K562 (cell line): ENCODE measurements around the gene GUF1. TPM values are rescaled to one million over a fixed set of nuclear protein-coding genes. Genes with fewer than 3 reads are reported as not detected.
A peak's percentile ranks its signal among the peaks of the same experiment; 100 is the strongest.

Experiments
- BRCA1 ChIP-seq, 2 experiments: fragments of 450-650 bp in 1 of 2; sonication (generic) in 1 of 2; formaldehyde crosslinking in 1 of 2; IDR thresholded peaks; 2 replicates each; pipeline versions ENCODE4 v1.5.0 to v1.6.1; 2017 to 2020; ENCODE audit warnings: mild to moderate bottlenecking in 1 of 2, missing genetic modification reagents in 1 of 2
- CBFA2T2 ChIP-seq: fragments of 450-650 bp; conservative IDR thresholded peaks from 2 replicates; pipeline ENCODE4 v1.6.1; 2017; ENCODE audit warnings: mild to moderate bottlenecking
- CBX8 ChIP-seq: fragments of 200-600 bp; sonication (generic); IDR thresholded peaks from 2 replicates; pipeline ENCODE4 v1.6.1; 2012; ENCODE audit warnings: borderline replicate concordance, mixed run types, low read depth, mild to moderate bottlenecking, moderate library complexity, mixed read lengths, low read length, control low read depth, inconsistent platforms; ENCODE audit not compliant: poor library complexity, severe bottlenecking; ENCODE audit errors: extremely low read depth
- CCNT2 ChIP-seq: IDR thresholded peaks from 2 replicates; pipeline ENCODE4 v1.6.1; 2011; ENCODE audit warnings: borderline replicate concordance, low read depth, mild to moderate bottlenecking, moderate library complexity, mixed read lengths, low read length; ENCODE audit not compliant: insufficient read length; ENCODE audit errors: extremely low read depth
- CEBPZ ChIP-seq: fragments of 150-350 bp; IDR thresholded peaks from 2 replicates; pipeline ENCODE4 v1.6.1; 2014; ENCODE audit warnings: low read depth, mild to moderate bottlenecking, low read length, borderline replicate concordance
- DPF2 ChIP-seq: fragments of 450-650 bp; IDR thresholded peaks from 2 replicates; pipeline ENCODE4 v1.6.1; 2016
- E2F3 ChIP-seq: fragments of 250-450 bp; sonication (Bioruptor Pico); IDR thresholded peaks from 2 replicates; pipeline ENCODE4 v1.4.0; 2020; ENCODE audit warnings: mild to moderate bottlenecking
- E4F1 ChIP-seq: fragments of 250-450 bp; sonication (Bioruptor Pico); IDR thresholded peaks from 2 replicates; pipeline ENCODE4 v1.5.0; 2021; ENCODE audit warnings: mild to moderate bottlenecking, borderline replicate concordance
- HDAC2 ChIP-seq: fragments of 450-650 bp; IDR thresholded peaks from 2 replicates; pipeline ENCODE4 v1.6.1; 2016; ENCODE audit warnings: mild to moderate bottlenecking
- HINFP ChIP-seq: fragments of 450-650 bp; conservative IDR thresholded peaks from 2 replicates; pipeline ENCODE4 v1.6.1; 2016; ENCODE audit warnings: missing genetic modification characterization, low read depth, mild to moderate bottlenecking, control low read depth, missing compliant biosample characterization
- HNRNPUL1 ChIP-seq: fragments of 200-400 bp; formaldehyde crosslinking; IDR thresholded peaks from 2 replicates; pipeline ENCODE4 v1.6.1; 2017; ENCODE audit warnings: low read length
- IFI16 ChIP-seq: fragments of 250-450 bp; sonication (Bioruptor Pico); IDR thresholded peaks from 2 replicates; pipeline ENCODE4 v2.1.2; 2022; ENCODE audit warnings: mild to moderate bottlenecking, inconsistent platforms
- KDM5B ChIP-seq: fragments of 200-600 bp; sonication (generic); IDR thresholded peaks from 2 replicates; pipeline ENCODE4 v1.6.1; 2012; ENCODE audit warnings: low read depth, mild to moderate bottlenecking, moderate library complexity, low read length, control low read depth, inconsistent platforms; ENCODE audit not compliant: insufficient replicate concordance
- MCM5 ChIP-seq: fragments of 450-650 bp; IDR thresholded peaks from 2 replicates; pipeline ENCODE4 v1.6.1; 2016; ENCODE audit warnings: low read depth
- MED1 ChIP-seq: sonication (generic); formaldehyde crosslinking; IDR thresholded peaks from 2 replicates; pipeline ENCODE4 v1.8.1; 2023; ENCODE audit warnings: missing genetic modification reagents, borderline replicate concordance
- POLR2G ChIP-seq: fragments of 200-400 bp; formaldehyde crosslinking; IDR thresholded peaks from 2 replicates; pipeline ENCODE4 v1.6.1; 2017; ENCODE audit warnings: low read depth, mild to moderate bottlenecking, antibody characterized with exemption, low read length, moderate library complexity
- SMARCA4 ChIP-seq: fragments of 450-650 bp; IDR thresholded peaks from 2 replicates; pipeline ENCODE4 v1.6.1; 2016
- TAF1 ChIP-seq: IDR thresholded peaks from 2 replicates; pipeline ENCODE4 v1.6.1; 2011; ENCODE audit warnings: mild to moderate bottlenecking, low read length, moderate library complexity; ENCODE audit not compliant: insufficient read depth, control insufficient read depth, severe bottlenecking; ENCODE audit errors: extremely low read depth
- polyA plus RNA-seq, 8 experiments: library from polyadenylated mRNA; depleted of rRNA in 4 of 8; stranded (reverse) in 5 of 8; unstranded in 3 of 8; fragments of >200 nt; fragmentation: Nextera tagmentation in 2 of 8; fragmentation: Illumina TruSeq in 1 of 8; extraction: Ambion mirVana in 2 of 8; extraction: Trizol in 1 of 8; gene quantifications; 2 replicates each; pipeline versions ENCODE4 v1.2.1 to v1.2.3, GENCODE V29; 2011 to 2014; ENCODE audit warnings: inconsistent platforms in 1 of 8, missing spikeins in 1 of 8
- total RNA-seq, 7 experiments: library from RNA; depleted of rRNA in 6 of 7; stranded (reverse); fragments of >200 nt in 6 of 7; fragmentation: Illumina TruSeq in 2 of 7; extraction: Trizol in 2 of 7; gene quantifications; 2 replicates each; pipeline versions ENCODE4 v1.2.1 to v1.2.3, GENCODE V29; 2011 to 2021; ENCODE audit warnings: low replicate concordance in 1 of 7

GUF1 gene
- total and polyA plus RNA-seq, 9 of the 15 experiments (the other 6 are each of a cell fraction or from before 2014, with no cell fraction given): 8.1 to 47.5 (median 25.0) TPM

GRCh38 chr4:44678094-44679041 lies at the start of gene GUF1 (continued):
- TF ChIP-seq E4F1 (CRISPR knock-in tag): no peak
- no peak for TF ChIP-seq E2F3 (CRISPR knock-in tag)
- TF ChIP-seq HNRNPUL1: no peak
- TF ChIP-seq CEBPZ: no peak
- peak; percentile 55; the same call in 1 of the 2 replicates for TF ChIP-seq HDAC2
- TF ChIP-seq IFI16 (CRISPR knock-in tag): no peak
- TF ChIP-seq KDM5B: peak; percentile 83
- TF ChIP-seq BRCA1 (IDR thresholded peaks at IDR 0.05): no peak
- TF ChIP-seq BRCA1 (CRISPR knock-in tag; IDR thresholded peaks at IDR 0.05): no peak
- TF ChIP-seq CCNT2: peak; percentile 40
- TF ChIP-seq MED1 (CRISPR knock-in tag): no peak
- peak; percentile 89 for TF ChIP-seq POLR2G
- TF ChIP-seq DPF2: no peak
- TF ChIP-seq TAF1: peak; percentile 94
- TF ChIP-seq CBX8: no peak
- TF ChIP-seq CBFA2T2: peak; percentile 70
- no peak for TF ChIP-seq MCM5
- TF ChIP-seq HINFP (tag): no peak
- TF ChIP-seq SMARCA4: no peak; the same call in 1 of the 2 replicates
